ENCODE results near the gene WNK3.

DNA sequence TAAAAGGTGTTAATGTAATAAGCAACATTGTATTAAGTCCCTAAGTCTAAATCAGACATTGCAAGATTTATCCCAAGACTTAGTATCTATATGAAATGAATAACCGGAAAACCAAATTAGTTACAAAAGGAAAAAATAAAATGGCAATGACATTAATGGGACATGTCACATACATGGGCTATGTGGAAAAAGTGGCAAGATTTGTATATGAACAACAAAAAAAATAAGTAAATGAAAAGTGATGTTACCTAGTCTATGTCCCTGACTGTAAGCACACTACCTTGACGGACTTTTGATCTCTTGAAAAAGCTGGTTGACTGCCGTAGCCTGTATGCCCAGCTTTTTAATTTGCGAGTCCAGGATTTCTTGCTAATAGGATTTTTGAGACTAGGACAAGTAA is 119.3 kb downstream of the WNK3 start:
- no peak for TF ChIP-seq EZH2 (IDR thresholded peaks at IDR 0.05)
- TF ChIP-seq POLR2AphosphoS5 (IDR thresholded peaks at IDR 0.05; ENCODE audit: borderline replicate concordance, low read depth, low read length) = no peak
- no peak for TF ChIP-seq FOXP2 (optimal IDR thresholded peaks at IDR 0.05; ENCODE audit: control extremely low read depth, extremely low read length, insufficient read depth)
